Astrocyte of the spinal cord (primary cell): ENCODE measurements around the gene EEPD1.

Experiments used
- DNase-seq: peaks from one replicate; pipeline ENCODE4 v3.0.0; 2011; ENCODE audit warnings: low read depth, low spot score
- H3K4me3 ChIP-seq: 2 replicates; pipeline ENCODE4 v1.5.1; 2011; ENCODE audit warnings: low read depth, mild to moderate bottlenecking, low read length, moderate library complexity
- CTCF ChIP-seq: IDR thresholded peaks from 2 replicates; pipeline ENCODE4 v1.5.1; 2012; ENCODE audit warnings: low read depth, mild to moderate bottlenecking, low read length, inconsistent platforms
- in situ Hi-C: cut with HindIII; loops from 2 replicates; pipeline ENCODE4 v1.10.0; 2017; ENCODE audit warnings: low sequenced_read_pairs

The EEPD1 gene

GRCh38 chr7:36303202-36304098, 150.4 kb downstream of the EEPD1 start:
- peak; percentile 92 for DNase-seq
- TF ChIP-seq CTCF, result no peak
- in situ Hi-C loops, result loop anchor here (25.0 kb wide), 1 partner anchor 316 kb away; no protein-coding TSS in a partner anchor
- H3K4me3 ChIP-seq, result no peak overlapping the region

GRCh38 chr7:36304099-36304425, 151.0 kb downstream of the EEPD1 start:
- in situ Hi-C loops, result loop anchor here (25.0 kb wide), 1 partner anchor 317 kb away; no protein-coding TSS in a partner anchor
- TF ChIP-seq CTCF, result no peak
- H3K4me3 ChIP-seq, result no peak overlapping the region
- peak; percentile 6 for DNase-seq

GRCh38 chr7:36305226-36305625, 152.2 kb downstream of the EEPD1 start:
- no peak for DNase-seq
- in situ Hi-C loops, result loop anchor here (25.0 kb wide), 1 partner anchor 318 kb away; no protein-coding TSS in a partner anchor
- no peak overlapping the region for H3K4me3 ChIP-seq
- TF ChIP-seq CTCF, result no peak

GRCh38 chr7:36305648-36306047, 152.6 kb downstream of the EEPD1 start:
- DNase-seq, result no peak
- TF ChIP-seq CTCF, result no peak
- no peak overlapping the region for H3K4me3 ChIP-seq
- in situ Hi-C loops, result loop anchor here (25.0 kb wide), 1 partner anchor 318 kb away; no protein-coding TSS in a partner anchor

GRCh38 chr7:36306222-36306621, 153.2 kb downstream of the EEPD1 start:
- no peak overlapping the region for H3K4me3 ChIP-seq
- in situ Hi-C loops, result loop anchor here (25.0 kb wide), 1 partner anchor 319 kb away; no protein-coding TSS in a partner anchor
- no peak for TF ChIP-seq CTCF
- DNase-seq, result no peak

- H3K4me3 ChIP-seq, result no peak overlapping the region
- in situ Hi-C loops, result loop anchor here (25.0 kb wide), 1 partner anchor 319 kb away; no protein-coding TSS in a partner anchor
- TF ChIP-seq CTCF, result no peak
- no peak for DNase-seq
Measured at GRCh38 chr7:36306722-36307121, 153.7 kb downstream of the EEPD1 start.
